Measurements from ENCODE around the gene SYT7.

The SYT7 gene

DNA sequence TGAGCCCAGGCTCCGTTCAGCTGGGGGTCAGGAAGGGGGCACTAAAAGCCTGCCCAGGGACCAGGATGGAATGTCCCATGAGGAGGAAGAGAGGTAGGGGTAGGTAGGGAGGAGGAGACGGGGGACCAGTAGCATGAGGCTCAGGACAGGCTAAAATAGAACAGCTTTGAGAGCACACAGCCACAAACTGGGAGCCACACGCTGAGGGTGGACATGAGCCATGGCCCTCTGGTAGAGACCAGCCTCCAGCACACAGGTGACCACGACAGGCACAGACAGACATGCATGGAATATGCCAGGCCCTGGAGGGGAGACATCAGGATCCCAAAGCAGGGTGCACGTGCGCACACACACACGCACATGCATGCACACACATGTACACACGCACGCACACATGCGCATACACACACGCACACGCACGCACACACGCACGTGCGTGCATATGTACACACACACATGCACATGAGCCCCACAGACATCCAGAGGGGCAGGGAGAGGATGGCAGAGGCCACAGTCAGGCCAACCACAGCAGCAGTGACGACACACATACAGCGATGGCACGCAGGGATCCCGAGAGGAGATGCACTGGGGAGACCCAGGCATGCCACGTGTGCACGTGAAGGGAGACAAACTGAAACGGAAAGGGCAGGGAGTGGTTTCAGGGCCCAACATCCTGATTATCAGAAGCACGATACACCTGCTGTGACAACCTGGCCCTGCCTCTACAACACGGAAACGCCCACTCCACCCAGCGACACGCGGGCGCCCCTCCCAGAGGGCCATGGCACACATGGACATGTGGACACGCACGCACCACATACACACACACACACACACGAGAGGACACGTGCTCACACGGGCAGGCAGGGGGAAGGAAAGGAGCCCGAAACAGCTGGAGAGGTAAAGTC lies 46.6 kb downstream of the SYT7 start:
- no peak overlapping the region for H3K9ac ChIP-seq (ENCODE audit: low read depth, low read length)
- H3K9me3 ChIP-seq (ENCODE audit: insufficient read depth, low read depth, low read length), result no peaks in the 10 kb centered on the region
- no peaks in the 10 kb centered on the region for H3K27me3 ChIP-seq (ENCODE audit: insufficient read depth, low read length)
- no peak overlapping the region for H3K27ac ChIP-seq (ENCODE audit: low read depth, low read length)
- H3K4me1 ChIP-seq (ENCODE audit: insufficient read depth, low read length), result peaks cover 2% of the 10 kb centered on the region
- WGBS, result 87% methylated on average over 34 of the region's 36 CpGs
- no peaks in the 10 kb centered on the region for H3K36me3 ChIP-seq (ENCODE audit: insufficient read depth, low read length)
- no peak overlapping the region for H3K4me3 ChIP-seq (ENCODE audit: low read length)

GRCh38 chr11:61533401-61533800 lies 47.5 kb downstream of the SYT7 start:
- Histone ChIP-seq H3K4me1 (ENCODE audit: insufficient read depth, low read length) (no peaks in the 10 kb centered on the region), H3K9me3 (ENCODE audit: insufficient read depth, low read depth, low read length) (no peaks in the 10 kb centered on the region), H3K27me3 (ENCODE audit: insufficient read depth, low read length) (no peaks in the 10 kb centered on the region), H3K4me3 (ENCODE audit: low read length) (no peak overlapping the region), H3K36me3 (ENCODE audit: insufficient read depth, low read length) (no peaks in the 10 kb centered on the region), H3K27ac (ENCODE audit: low read depth, low read length) (no peak overlapping the region), H3K9ac (ENCODE audit: low read depth, low read length) (no peak overlapping the region)
- 87% methylated on average over 8 of the region's 8 CpGs for WGBS

- no peak overlapping the region for H3K4me3 ChIP-seq (ENCODE audit: low read length)
- no peaks in the 10 kb centered on the region for H3K36me3 ChIP-seq (ENCODE audit: insufficient read depth, low read length)
- 94% methylated on average over 16 of the region's 16 CpGs for WGBS
- no peak overlapping the region for H3K9ac ChIP-seq (ENCODE audit: low read depth, low read length)
- H3K4me1 ChIP-seq (ENCODE audit: insufficient read depth, low read length), result no peaks in the 10 kb centered on the region
- H3K27ac ChIP-seq (ENCODE audit: low read depth, low read length), result no peak overlapping the region
- H3K27me3 ChIP-seq (ENCODE audit: insufficient read depth, low read length), result no peaks in the 10 kb centered on the region
- H3K9me3 ChIP-seq (ENCODE audit: insufficient read depth, low read depth, low read length), result no peaks in the 10 kb centered on the region
Measured at GRCh38 chr11:61533039-61533375, 47.9 kb downstream of the SYT7 start.

- Histone ChIP-seq H3K27me3 (ENCODE audit: insufficient read depth, low read length) (no peaks in the 10 kb centered on the region), H3K9ac (ENCODE audit: low read depth, low read length) (no peak overlapping the region), H3K27ac (ENCODE audit: low read depth, low read length) (no peak overlapping the region), H3K9me3 (ENCODE audit: insufficient read depth, low read depth, low read length) (no peaks in the 10 kb centered on the region), H3K4me1 (ENCODE audit: insufficient read depth, low read length) (no peaks in the 10 kb centered on the region), H3K4me3 (ENCODE audit: low read length) (no peak overlapping the region), H3K36me3 (ENCODE audit: insufficient read depth, low read length) (no peaks in the 10 kb centered on the region)
- 85% methylated on average over 10 of the region's 10 CpGs for WGBS
Measured at GRCh38 chr11:61532134-61533038, 48.5 kb downstream of the SYT7 start.

DNA sequence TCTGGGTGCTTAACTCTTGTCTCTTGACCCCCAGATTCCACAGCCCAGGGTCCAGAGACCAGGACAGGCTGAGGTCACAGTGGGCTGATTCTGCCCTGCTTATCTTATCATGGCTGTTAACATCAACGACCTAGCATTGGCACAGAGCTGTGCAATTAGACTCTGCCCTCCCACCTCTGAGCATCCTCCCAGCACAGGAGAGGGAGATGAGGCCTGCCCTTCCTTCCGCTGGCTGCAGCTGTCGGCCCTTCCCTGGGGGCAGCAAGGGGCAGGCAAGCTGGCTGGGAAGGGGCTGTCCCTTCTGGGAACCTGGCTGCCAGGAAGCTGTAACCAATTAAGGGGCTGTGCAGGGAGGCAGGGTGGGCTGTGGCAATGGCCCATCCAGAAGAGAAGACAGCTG lies 49.8 kb downstream of the SYT7 start:
- H3K9me3 ChIP-seq (ENCODE audit: insufficient read depth, low read depth, low read length), result no peaks in the 10 kb centered on the region
- 85% methylated on average over 3 of the region's 3 CpGs for WGBS
- no peak overlapping the region for H3K4me3 ChIP-seq (ENCODE audit: low read length)
- H3K27ac ChIP-seq (ENCODE audit: low read depth, low read length), result no peak overlapping the region
- H3K4me1 ChIP-seq (ENCODE audit: insufficient read depth, low read length), result no peaks in the 10 kb centered on the region
- H3K36me3 ChIP-seq (ENCODE audit: insufficient read depth, low read length), result no peaks in the 10 kb centered on the region
- no peaks in the 10 kb centered on the region for H3K27me3 ChIP-seq (ENCODE audit: insufficient read depth, low read length)
- H3K9ac ChIP-seq (ENCODE audit: low read depth, low read length), result no peak overlapping the region

- Histone ChIP-seq H3K4me3 (ENCODE audit: low read length) (no peak overlapping the region), H3K36me3 (ENCODE audit: insufficient read depth, low read length) (no peaks in the 10 kb centered on the region), H3K9me3 (ENCODE audit: insufficient read depth, low read depth, low read length) (no peaks in the 10 kb centered on the region), H3K4me1 (ENCODE audit: insufficient read depth, low read length) (no peaks in the 10 kb centered on the region), H3K9ac (ENCODE audit: low read depth, low read length) (no peak overlapping the region), H3K27ac (ENCODE audit: low read depth, low read length) (no peak overlapping the region), H3K27me3 (ENCODE audit: insufficient read depth, low read length) (no peaks in the 10 kb centered on the region)
- WGBS, result 95% methylated on average over 21 of the region's 21 CpGs
Measured at GRCh38 chr11:61529537-61530225, 51.2 kb downstream of the SYT7 start.

DNA sequence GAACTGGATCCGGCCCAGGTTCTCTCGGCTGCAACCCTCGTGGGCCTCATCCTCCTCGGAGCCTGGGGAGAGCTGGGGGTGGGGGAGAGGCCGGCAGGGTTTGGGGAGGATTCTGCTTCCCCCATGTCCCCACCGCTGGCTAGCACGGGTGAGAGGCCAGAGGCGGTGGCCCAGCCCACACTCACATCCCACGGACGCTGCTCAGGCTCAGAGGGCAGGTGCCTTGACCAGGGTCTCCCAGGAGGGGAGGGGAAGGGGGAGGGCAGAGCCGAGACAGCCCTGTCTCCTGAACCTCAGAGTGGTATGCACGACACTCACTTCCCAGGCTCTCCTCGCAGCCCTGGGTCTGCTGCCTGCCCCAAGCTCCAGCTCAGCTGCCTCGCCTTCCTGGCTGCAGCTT lies 52.8 kb downstream of the SYT7 start:
- Histone ChIP-seq H3K4me3 (ENCODE audit: low read length) (no peak overlapping the region), H3K27ac (ENCODE audit: low read depth, low read length) (no peak overlapping the region), H3K36me3 (ENCODE audit: insufficient read depth, low read length) (no peaks in the 10 kb centered on the region), H3K9me3 (ENCODE audit: insufficient read depth, low read depth, low read length) (no peaks in the 10 kb centered on the region), H3K9ac (ENCODE audit: low read depth, low read length) (no peak overlapping the region), H3K27me3 (ENCODE audit: insufficient read depth, low read length) (no peaks in the 10 kb centered on the region), H3K4me1 (ENCODE audit: insufficient read depth, low read length) (no peaks in the 10 kb centered on the region)
- WGBS, result 71% methylated on average over 12 of the region's 14 CpGs

- H3K4me1 ChIP-seq (ENCODE audit: insufficient read depth, low read length), result no peaks in the 10 kb centered on the region
- H3K27ac ChIP-seq (ENCODE audit: low read depth, low read length), result no peak overlapping the region
- H3K4me3 ChIP-seq (ENCODE audit: low read length), result no peak overlapping the region
- H3K9ac ChIP-seq (ENCODE audit: low read depth, low read length), result no peak overlapping the region
- no peaks in the 10 kb centered on the region for H3K27me3 ChIP-seq (ENCODE audit: insufficient read depth, low read length)
- no peaks in the 10 kb centered on the region for H3K9me3 ChIP-seq (ENCODE audit: insufficient read depth, low read depth, low read length)
- no peaks in the 10 kb centered on the region for H3K36me3 ChIP-seq (ENCODE audit: insufficient read depth, low read length)
- WGBS, result 91% methylated on average over 20 of the region's 20 CpGs
Measured at GRCh38 chr11:61526956-61527731, 53.7 kb downstream of the SYT7 start.

DNA sequence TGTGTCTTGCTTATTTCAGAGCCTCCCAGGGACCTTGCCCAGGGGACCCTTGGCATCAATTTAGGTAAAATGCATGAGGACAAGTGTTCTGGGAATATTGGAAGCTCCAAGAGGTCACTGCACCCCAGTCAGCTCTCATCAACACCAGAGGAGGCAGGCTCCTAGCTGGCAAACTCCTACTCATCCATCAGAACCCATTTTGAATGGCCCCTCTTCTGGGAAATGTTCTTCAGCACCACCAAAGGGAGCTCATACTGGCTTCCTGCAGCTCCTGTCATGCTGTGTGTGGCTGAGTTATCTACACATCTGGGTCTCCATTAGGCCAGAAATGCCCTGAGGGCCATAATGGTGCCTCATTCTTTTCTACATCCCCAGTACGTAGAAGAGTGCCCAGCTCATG lies 54.6 kb downstream of the SYT7 start:
- Histone ChIP-seq H3K27me3 (ENCODE audit: insufficient read depth, low read length) (no peaks in the 10 kb centered on the region), H3K4me3 (ENCODE audit: low read length) (no peak overlapping the region), H3K4me1 (ENCODE audit: insufficient read depth, low read length) (no peaks in the 10 kb centered on the region), H3K9me3 (ENCODE audit: insufficient read depth, low read depth, low read length) (no peaks in the 10 kb centered on the region), H3K9ac (ENCODE audit: low read depth, low read length) (no peak overlapping the region), H3K27ac (ENCODE audit: low read depth, low read length) (no peak overlapping the region), H3K36me3 (ENCODE audit: insufficient read depth, low read length) (no peaks in the 10 kb centered on the region)
- 96% methylated on average over 1 of the region's 1 CpG for WGBS

DNA sequence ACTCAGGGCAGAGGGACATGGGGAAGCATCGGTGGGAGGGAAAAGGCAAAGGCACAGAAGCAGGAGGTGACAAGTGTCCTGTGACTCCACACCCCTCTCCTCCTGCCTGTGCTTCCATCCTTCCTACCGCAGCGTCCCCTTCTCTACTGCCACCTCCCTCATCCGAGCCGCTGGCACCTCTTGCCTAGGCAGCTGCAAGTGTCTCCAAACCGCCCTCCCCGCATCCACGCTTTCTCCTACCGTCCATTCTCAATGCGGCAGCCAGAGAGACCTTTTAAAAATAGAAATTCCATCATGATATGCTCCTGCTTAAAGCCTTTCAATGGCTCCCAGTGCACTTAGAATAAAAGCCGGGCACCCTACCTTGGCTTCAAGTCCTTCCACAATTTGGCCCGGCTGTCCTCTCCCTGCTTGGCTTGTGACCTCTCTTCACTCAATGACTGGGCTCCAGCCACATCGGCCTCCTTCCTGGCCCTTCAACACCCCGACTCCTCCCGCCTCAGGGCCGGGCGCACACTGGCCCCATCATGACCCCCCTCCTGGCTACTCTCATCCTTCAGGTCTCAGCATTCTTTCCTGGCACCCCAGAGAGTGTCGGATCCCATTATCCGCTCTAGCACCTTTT lies 55.8 kb downstream of the SYT7 start:
- Histone ChIP-seq H3K27ac (ENCODE audit: low read depth, low read length) (no peak overlapping the region), H3K4me1 (ENCODE audit: insufficient read depth, low read length) (no peaks in the 10 kb centered on the region), H3K9me3 (ENCODE audit: insufficient read depth, low read depth, low read length) (no peaks in the 10 kb centered on the region), H3K36me3 (ENCODE audit: insufficient read depth, low read length) (no peaks in the 10 kb centered on the region), H3K4me3 (ENCODE audit: low read length) (no peak overlapping the region), H3K27me3 (ENCODE audit: insufficient read depth, low read length) (no peaks in the 10 kb centered on the region), H3K9ac (ENCODE audit: low read depth, low read length) (no peak overlapping the region)
- 93% methylated on average over 19 of the region's 19 CpGs for WGBS
